Pancreas (tissue), 10 donors: ENCODE measurements around the gene HOXC9. TPM values are rescaled to one million over a fixed set of nuclear protein-coding genes. Genes with fewer than 3 reads are reported as not detected.

Experiments
- ATAC-seq, 4 donors: fragments of 200-7000 bp; cut with Tn5 transposase; one replicate each; pipeline versions ENCODE4 v1.8.0 to v1.9.1; 2020; ENCODE audit warnings: mild to moderate bottlenecking in 4 of 4, moderate library complexity in 4 of 4
- DNase-seq, 6 donors: peaks; one replicate each; pipeline ENCODE4 v3.0.0-alpha.2; 2020
- FAIRE-seq: peaks from 2 replicates; lab custom pipeline; 2012; peaks lifted over from hg19 to GRCh38; lab: Jason Lieb, UNC
- H3K27ac ChIP-seq, 4 donors: fragments of 200-600 bp; sonication (generic); 1 replicate in 3 of 4; 2 replicates in 1 of 4; pipeline versions ENCODE4 v1.5.0 to v1.8.0; 2020
- H3K27me3 ChIP-seq, 4 donors: fragments of 200-600 bp; one replicate each; pipeline ENCODE4 v1.8.0; 2021
- H3K36me3 ChIP-seq, 3 donors: fragments of 200-600 bp; sonication (generic) in 1 of 3; one replicate each; pipeline versions ENCODE4 v1.5.0 to v1.8.0; 2020 to 2021
- H3K4me1 ChIP-seq, 3 donors: fragments of 200-600 bp; one replicate each; pipeline ENCODE4 v1.8.0; 2021
- H3K4me3 ChIP-seq, 4 donors: fragments of 200-600 bp; sonication (generic) in 2 of 4; one replicate each; pipeline versions ENCODE4 v1.5.0 to v1.8.0; 2020 to 2021
- H3K9me3 ChIP-seq, 4 donors: fragments of 200-600 bp; one replicate each; pipeline ENCODE4 v1.8.0; 2021
- CTCF ChIP-seq, 4 donors: fragments of 200-600 bp; sonication (generic) in 3 of 4; IDR thresholded peaks; one replicate each; pipeline versions ENCODE4 v1.5.0 to v1.8.0; 2021; ENCODE audit warnings: antibody characterized with exemption in 4 of 4
- WGBS, 2 donors: extraction: QIAGEN DNeasy Blood & Tissue Kit; methylation state at CpG; one replicate each; pipeline ENCODE4 v1.1.7; 2013; 5-methylcytosine and 5-hydroxymethylcytosine counted together
- intact Hi-C, 3 donors: fragments of 100-400 bp; cut with DNase I; formaldehyde crosslinking; loops; one replicate each; pipeline versions ENCODE4 v1.11.1 to v1.14.2; 2022
- microRNA-seq, 2 donors: library from miRNA; unstranded; fragments of <30 nt; microRNA quantifications; one replicate each; pipeline versions ENCODE4 to v1.1.0, GENCODE V29; 2019 to 2020
- polyA plus RNA-seq, 2 donors: library from polyadenylated mRNA; stranded (reverse); fragments of 200-250 nt; gene quantifications; one replicate each; pipeline ENCODE4 v1.2.3, GENCODE V29; 2013
- total RNA-seq, 6 donors: library from RNA; stranded (reverse); fragmentation: NEBNext Ultra II Directional in 4 of 6; extraction: Animal tissue kit (Norgen Biotek cat#: 25700) in 4 of 6; gene quantifications; one replicate each; pipeline versions ENCODE4 v1.2.1 to v1.2.4, GENCODE V29; 2021 to 2023
- donor health status: healthy with polysubstance abuse.
- donor health status: DM: no; HTN: no; CAD: no; lungs with moderate emphysema.
- donor health status: DM: no; HTN: no; CAD: no.
- donor health status: control.
- donor health status: control.
- donor health status: Bipolar disorder and iron deficiency.
- donor health status: DM: yes; HTN: yes; CAD: no.
- donor health status: DM: no; HTN: no; CAD: no.
- donor health status: DM: no; HTN: no; CAD: no.
- donor health status: DM: yes; HTN: yes; CAD: no.

Gene HOXC9
- total and polyA plus RNA-seq, 8 donors, result 0.19 to 0.27 (median 0.26) TPM; not detected in 5

GRCh38 chr12:54050482-54050810 is 50.5 kb downstream of the HOXC9 start:
- Histone ChIP-seq H3K9me3 (no peaks in the 10 kb centered on the region), H3K4me1 (peaks cover 0 to 6% (median 3%) of the 10 kb centered on the region in 3 donors), H3K27me3 (peaks cover 0 to 40% (median 5%) of the 10 kb centered on the region in 4 donors), H3K36me3 (no peaks in the 10 kb centered on the region), H3K4me3 (no peak overlapping the region), H3K27ac (no peak overlapping the region)
- TF ChIP-seq CTCF (IDR thresholded peaks at IDR 0.05), result no peak
- FAIRE-seq, result no peak
- DNase-seq, result no peak
- no peak for ATAC-seq
- intact Hi-C loops, result no loop called here
- 32 to 35% methylated on average over 2 of the region's 2 CpGs for WGBS, 2 donors

GRCh38 chr12:54051026-54051842 is 51.3 kb downstream of the HOXC9 start:
- Histone ChIP-seq H3K4me1 (peaks cover 0 to 6% (median 3%) of the 10 kb centered on the region in 3 donors), H3K27ac (no peak overlapping the region), H3K27me3 (peaks cover 0 to 33% (median 2%) of the 10 kb centered on the region in 4 donors), H3K9me3 (no peaks in the 10 kb centered on the region), H3K4me3 (no peak overlapping the region), H3K36me3 (no peaks in the 10 kb centered on the region)
- FAIRE-seq (no peak), DNase-seq (no peak), ATAC-seq (no peak)
- TF ChIP-seq CTCF (IDR thresholded peaks at IDR 0.05), result no peak
- WGBS, 2 donors, result 33 to 38% methylated on average over 11 to 12 of the region's 12 CpGs
- intact Hi-C loops, result no loop called here

- 18 to 19% methylated on average over 24 of the region's 24 CpGs for WGBS, 2 donors
- FAIRE-seq (no peak), DNase-seq (no peak), ATAC-seq (no peak)
- intact Hi-C loops, result no loop called here
- Histone ChIP-seq H3K36me3 (no peaks in the 10 kb centered on the region), H3K4me3 (no peak overlapping the region), H3K4me1 (peaks cover 0 to 4% (median 3%) of the 10 kb centered on the region in 3 donors), H3K9me3 (no peaks in the 10 kb centered on the region), H3K27me3 (peaks cover 0 to 27% (median 2%) of the 10 kb centered on the region in 4 donors), H3K27ac (no peak overlapping the region)
- TF ChIP-seq CTCF (IDR thresholded peaks at IDR 0.05), result no peak
Observed at GRCh38 chr12:54051874-54052437, 52.0 kb downstream of the HOXC9 start.

GRCh38 chr12:54052438-54053002 is 52.6 kb downstream of the HOXC9 start:
- Histone ChIP-seq H3K27me3 (peaks cover 0 to 23% (median under 1%) of the 10 kb centered on the region in 4 donors), H3K4me1 (peaks cover 0 to under 1% (median 0%) of the 10 kb centered on the region in 3 donors), H3K27ac (no peak overlapping the region), H3K9me3 (no peaks in the 10 kb centered on the region), H3K4me3 (no peak overlapping the region), H3K36me3 (no peaks in the 10 kb centered on the region)
- 15 to 29% methylated on average over 9 to 10 of the region's 10 CpGs for WGBS, 2 donors
- FAIRE-seq, result no peak
- intact Hi-C loops, result no loop called here
- TF ChIP-seq CTCF (IDR thresholded peaks at IDR 0.05), result no peak
- ATAC-seq, result peak in 3 of 4 donors; percentile 21 to 35 (median 27)
- DNase-seq, result no peak

Small RNA genes within 50 kb of the gene (microRNA-seq; reads per million reads assigned to microRNA genes)
- gene MIR196A2 (2.3 to 7.7 reads per million in 2 donors), gene MIR615 (7.7 to 21.2 reads per million in 2 donors)

Other genes starting within 250 kb of the HOXC9 start
- gene CISTR, start 248.2 kb upstream of the HOXC9 start, total RNA-seq, result not detected
- not detected for gene CISTR, start 248.2 kb upstream of the HOXC9 start, polyA plus RNA-seq
- gene HOXC13, start 61.3 kb upstream of the HOXC9 start, total RNA-seq, result under 1 TPM in 1 of 6 donors, not detected in 5; 0.06 TPM
- gene HOXC13, start 61.3 kb upstream of the HOXC9 start, polyA plus RNA-seq, result not detected
- not detected for gene HOXC12, start 45.3 kb upstream of the HOXC9 start, total RNA-seq
- not detected for gene HOXC12, start 45.3 kb upstream of the HOXC9 start, polyA plus RNA-seq
- gene HOXC11, start 27.0 kb upstream of the HOXC9 start, total RNA-seq, result not detected
- not detected for gene HOXC11, start 27.0 kb upstream of the HOXC9 start, polyA plus RNA-seq
- gene HOTAIR, start 25.2 kb upstream of the HOXC9 start, total RNA-seq, result not detected
- gene HOTAIR, start 25.2 kb upstream of the HOXC9 start, polyA plus RNA-seq, result not detected
- gene HOXC10, start 15.0 kb upstream of the HOXC9 start, total RNA-seq, result under 1 TPM in 1 of 6 donors, not detected in 5; 0.08 TPM
- gene HOXC10, start 15.0 kb upstream of the HOXC9 start, polyA plus RNA-seq, result under 1 TPM in 1 of 2 donors, not detected in 1; 0.16 TPM
- gene HOXC8, start 8.8 kb downstream of the HOXC9 start, total RNA-seq, result not detected
- gene HOXC8, start 8.8 kb downstream of the HOXC9 start, polyA plus RNA-seq, result not detected
- gene HOXC6, start 28.3 kb downstream of the HOXC9 start, total RNA-seq, result under 1 TPM in 4 of 6 donors, not detected in 2; 0.19 to 0.41 (median 0.31) TPM
- under 1 TPM; 0.14 to 0.34 TPM for gene HOXC6, start 28.3 kb downstream of the HOXC9 start, polyA plus RNA-seq
- not detected for gene HOXC5, start 32.9 kb downstream of the HOXC9 start, total RNA-seq
- gene HOXC5, start 32.9 kb downstream of the HOXC9 start, polyA plus RNA-seq, result not detected
- gene HOXC4, start 53.7 kb downstream of the HOXC9 start, total RNA-seq, result under 1 TPM in 3 of 6 donors, not detected in 3; 0.15 to 0.62 (median 0.23) TPM
- under 1 TPM in 1 of 2 donors, not detected in 1; 0.27 TPM for gene HOXC4, start 53.7 kb downstream of the HOXC9 start, polyA plus RNA-seq
- 10 to 100 TPM; 12.4 to 18.1 (median 14.3) TPM for gene SMUG1, start 188.8 kb downstream of the HOXC9 start, total RNA-seq
- 10 to 100 TPM; 29.7 to 35.4 TPM for gene SMUG1, start 188.8 kb downstream of the HOXC9 start, polyA plus RNA-seq